WTC11 (cell line): ENCODE measurements around the gene JUND. TPM values are rescaled to one million over a fixed set of nuclear protein-coding genes. Genes with fewer than 3 reads are reported as not detected.

Experiments used
- ATAC-seq: fragments of 200-7000 bp; cut with Tn5 transposase; 2 replicates; pipeline ENCODE4 v1.10.0; 2021; ENCODE audit warnings: mild to moderate bottlenecking, moderate library complexity
- CTCF ChIA-PET: fragments of 300-600 bp; sonication (Branson Sonifier 250); formaldehyde crosslinking; loops from one replicate; lab custom pipeline; 2021; ENCODE audit warnings: antibody characterized with exemption; lab: Charles Lee
- POLR2A ChIA-PET: fragments of 350-600 bp; sonication (Branson Sonifier 250); formaldehyde crosslinking; loops from one replicate; lab custom pipeline; 2021; ENCODE audit warnings: antibody characterized with exemption; lab: Charles Lee
- DNase-seq: peaks from one replicate; pipeline ENCODE4 v3.0.0; 2021; ENCODE audit warnings: low spot score
- H3K27ac Mint-ChIP-seq: 2 replicates; pipeline ENCODE4 v1.8.0; 2021; ENCODE audit warnings: mixed read lengths
- H3K27me3 Mint-ChIP-seq: 2 replicates; pipeline ENCODE4 v1.8.0; 2021; ENCODE audit warnings: low read depth, mild to moderate bottlenecking, moderate library complexity, mixed read lengths
- H3K36me3 Mint-ChIP-seq: 2 replicates; pipeline ENCODE4 v1.8.0; 2021; ENCODE audit warnings: mixed read lengths
- H3K4me1 Mint-ChIP-seq: 2 replicates; pipeline ENCODE4 v1.8.0; 2022; ENCODE audit warnings: mixed read lengths
- H3K4me3 Mint-ChIP-seq: 2 replicates; pipeline ENCODE4 v1.8.0; 2021; ENCODE audit warnings: mild to moderate bottlenecking, moderate library complexity, mixed read lengths
- H3K9me3 Mint-ChIP-seq: 2 replicates; pipeline ENCODE4 v1.8.0; 2021; ENCODE audit warnings: mixed read lengths
- AR ChIP-seq: fragments of 250-450 bp; sonication (Bioruptor Pico); IDR thresholded peaks from 2 replicates; pipeline ENCODE4 v1.9.0; 2021; ENCODE audit warnings: mild to moderate bottlenecking
- ARID4B ChIP-seq: sonication (generic); formaldehyde crosslinking; IDR thresholded peaks from 2 replicates; pipeline ENCODE4 v1.8.0; 2023; ENCODE audit warnings: missing genetic modification reagents, mild to moderate bottlenecking, borderline replicate concordance
- ATF1 ChIP-seq: sonication (generic); formaldehyde crosslinking; IDR thresholded peaks from 2 replicates; pipeline ENCODE4 v1.8.1; 2023; ENCODE audit warnings: mild to moderate bottlenecking, moderate library complexity, missing genetic modification reagents
- EMX1 ChIP-seq: fragments of 250-450 bp; sonication (Bioruptor Pico); IDR thresholded peaks from 2 replicates; pipeline ENCODE4 v1.8.0; 2021; ENCODE audit warnings: mild to moderate bottlenecking
- ERG ChIP-seq: fragments of 250-450 bp; sonication (Bioruptor Pico); IDR thresholded peaks from 2 replicates; pipeline ENCODE4 v1.8.0; 2021; ENCODE audit warnings: mild to moderate bottlenecking
- MXD4 ChIP-seq: fragments of 250-450 bp; sonication (Bioruptor Pico); IDR thresholded peaks from 2 replicates; pipeline ENCODE4 v1.8.0; 2021; ENCODE audit warnings: mild to moderate bottlenecking, moderate library complexity, borderline replicate concordance
- NR1H2 ChIP-seq: sonication (generic); formaldehyde crosslinking; IDR thresholded peaks from 2 replicates; pipeline ENCODE4 v1.9.0; 2021; ENCODE audit warnings: mild to moderate bottlenecking, moderate library complexity, missing genetic modification reagents
- NR2C2 ChIP-seq: sonication (generic); formaldehyde crosslinking; IDR thresholded peaks from 2 replicates; pipeline ENCODE4 v1.8.0; 2022; ENCODE audit warnings: mild to moderate bottlenecking, missing genetic modification reagents
- OVOL2 ChIP-seq: fragments of 250-450 bp; sonication (Bioruptor Pico); IDR thresholded peaks from 2 replicates; pipeline ENCODE4 v1.9.0; 2021; ENCODE audit warnings: mild to moderate bottlenecking, borderline replicate concordance
- PRRX2 ChIP-seq: fragments of 250-450 bp; sonication (Bioruptor Pico); IDR thresholded peaks from 2 replicates; pipeline ENCODE4 v1.8.0; 2021; ENCODE audit warnings: mild to moderate bottlenecking
- SMAD3 ChIP-seq: sonication (generic); formaldehyde crosslinking; IDR thresholded peaks from 2 replicates; pipeline ENCODE4 v1.8.0; 2022; ENCODE audit warnings: missing genetic modification reagents, mild to moderate bottlenecking, borderline replicate concordance
- TCF7 ChIP-seq: sonication (generic); formaldehyde crosslinking; IDR thresholded peaks from 2 replicates; pipeline ENCODE4 v1.8.0; 2022; ENCODE audit warnings: mild to moderate bottlenecking, low read depth, missing genetic modification reagents, moderate library complexity
- USF1 ChIP-seq: sonication (generic); formaldehyde crosslinking; IDR thresholded peaks from 2 replicates; pipeline ENCODE4 v1.8.0; 2022; ENCODE audit warnings: mild to moderate bottlenecking, missing genetic modification reagents
- ZNF263 ChIP-seq: sonication (generic); formaldehyde crosslinking; IDR thresholded peaks from 2 replicates; pipeline ENCODE4 v1.8.1; 2022; ENCODE audit warnings: low read depth, mild to moderate bottlenecking, moderate library complexity, missing genetic modification reagents
- ZNF317 ChIP-seq: sonication (generic); formaldehyde crosslinking; IDR thresholded peaks from 2 replicates; pipeline ENCODE4 v1.8.1; 2023; ENCODE audit warnings: low read depth, mild to moderate bottlenecking, moderate library complexity, missing genetic modification reagents, borderline replicate concordance
- ZNF396 ChIP-seq: fragments of 250-450 bp; sonication (Bioruptor Pico); IDR thresholded peaks from 2 replicates; pipeline ENCODE4 v1.8.0; 2021; ENCODE audit warnings: mild to moderate bottlenecking, moderate library complexity, borderline replicate concordance
- total RNA-seq: library from RNA; stranded (reverse); gene quantifications from 3 replicates; pipeline ENCODE4 v1.2.3, GENCODE V29; 2021
- TF ChIP-seq, protein P1 (sequence below): sonication (generic); formaldehyde crosslinking; IDR thresholded peaks from 2 replicates; pipeline ENCODE4 v1.8.1; 2023; ENCODE audit warnings: mild to moderate bottlenecking, missing genetic modification reagents, borderline replicate concordance
- TF ChIP-seq, protein P2 (sequence below): sonication (generic); formaldehyde crosslinking; IDR thresholded peaks from 2 replicates; pipeline ENCODE4 v1.8.1; 2022; ENCODE audit warnings: low read depth, mild to moderate bottlenecking, moderate library complexity, missing genetic modification reagents, borderline replicate concordance

Gene JUND
- total RNA-seq, 1 experiment from 2014 or later: 121 TPM

- H3K36me3 Mint-ChIP-seq: peaks cover 38% of the 10 kb centered on the region
- DNase-seq: no peak
- no peak for ATAC-seq
- TF ChIP-seq, protein P1, sequence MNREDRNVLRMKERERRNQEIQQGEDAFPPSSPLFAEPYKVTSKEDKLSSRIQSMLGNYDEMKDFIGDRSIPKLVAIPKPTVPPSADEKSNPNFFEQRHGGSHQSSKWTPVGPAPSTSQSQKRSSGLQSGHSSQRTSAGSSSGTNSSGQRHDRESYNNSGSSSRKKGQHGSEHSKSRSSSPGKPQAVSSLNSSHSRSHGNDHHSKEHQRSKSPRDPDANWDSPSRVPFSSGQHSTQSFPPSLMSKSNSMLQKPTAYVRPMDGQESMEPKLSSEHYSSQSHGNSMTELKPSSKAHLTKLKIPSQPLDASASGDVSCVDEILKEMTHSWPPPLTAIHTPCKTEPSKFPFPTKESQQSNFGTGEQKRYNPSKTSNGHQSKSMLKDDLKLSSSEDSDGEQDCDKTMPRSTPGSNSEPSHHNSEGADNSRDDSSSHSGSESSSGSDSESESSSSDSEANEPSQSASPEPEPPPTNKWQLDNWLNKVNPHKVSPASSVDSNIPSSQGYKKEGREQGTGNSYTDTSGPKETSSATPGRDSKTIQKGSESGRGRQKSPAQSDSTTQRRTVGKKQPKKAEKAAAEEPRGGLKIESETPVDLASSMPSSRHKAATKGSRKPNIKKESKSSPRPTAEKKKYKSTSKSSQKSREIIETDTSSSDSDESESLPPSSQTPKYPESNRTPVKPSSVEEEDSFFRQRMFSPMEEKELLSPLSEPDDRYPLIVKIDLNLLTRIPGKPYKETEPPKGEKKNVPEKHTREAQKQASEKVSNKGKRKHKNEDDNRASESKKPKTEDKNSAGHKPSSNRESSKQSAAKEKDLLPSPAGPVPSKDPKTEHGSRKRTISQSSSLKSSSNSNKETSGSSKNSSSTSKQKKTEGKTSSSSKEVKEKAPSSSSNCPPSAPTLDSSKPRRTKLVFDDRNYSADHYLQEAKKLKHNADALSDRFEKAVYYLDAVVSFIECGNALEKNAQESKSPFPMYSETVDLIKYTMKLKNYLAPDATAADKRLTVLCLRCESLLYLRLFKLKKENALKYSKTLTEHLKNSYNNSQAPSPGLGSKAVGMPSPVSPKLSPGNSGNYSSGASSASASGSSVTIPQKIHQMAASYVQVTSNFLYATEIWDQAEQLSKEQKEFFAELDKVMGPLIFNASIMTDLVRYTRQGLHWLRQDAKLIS (CRISPR knock-in tag): no peak
- TF ChIP-seq USF1 (no peak), ATF1 (CRISPR knock-in tag) (no peak), AR (no peak), TCF7 (CRISPR knock-in tag) (no peak), OVOL2 (no peak), PRRX2 (CRISPR knock-in tag) (no peak), ARID4B (CRISPR knock-in tag) (no peak), MXD4 (CRISPR knock-in tag) (no peak), NR2C2 (CRISPR knock-in tag) (no peak), SMAD3 (CRISPR knock-in tag) (no peak)
- no peak overlapping the region for H3K4me3 Mint-ChIP-seq
- ChIA-PET CTCF (interaction anchor here (1.1 to 3.4 kb wide), 2 partner anchors 19 to 31 kb away, joined by 3 to 26 read pairs; no protein-coding TSS in a partner anchor), POLR2A (no interaction called here)
- H3K27me3 Mint-ChIP-seq: no peaks in the 10 kb centered on the region
- H3K27ac Mint-ChIP-seq: no peak overlapping the region
- H3K9me3 Mint-ChIP-seq: no peaks in the 10 kb centered on the region
- H3K4me1 Mint-ChIP-seq: peaks cover 26% of the 10 kb centered on the region
These were observed 28.2 kb upstream of the JUND start for GRCh38 chr19:18309525-18310064.

DNA sequence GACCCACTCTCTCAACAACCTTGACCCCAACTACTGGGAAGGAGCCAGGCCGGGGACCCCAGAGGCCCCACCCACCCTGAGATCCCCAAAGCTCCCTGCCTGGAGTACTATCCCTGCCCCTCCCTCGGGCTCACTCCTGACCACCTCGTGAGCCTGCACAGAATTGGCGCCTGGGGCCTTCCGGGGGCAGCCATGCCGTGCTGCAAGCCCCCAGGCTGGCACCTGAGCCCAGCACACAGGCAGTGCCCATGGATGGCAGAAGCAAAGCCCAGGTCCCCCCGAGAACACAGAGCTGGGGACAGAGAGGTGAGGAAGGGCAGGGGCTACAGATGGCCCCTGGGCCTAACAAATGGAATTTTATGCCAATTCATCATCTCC, 27.5 kb upstream of the JUND start:
- no peak for ATAC-seq
- CTCF ChIA-PET: interaction anchor here (2.6 to 3.4 kb wide), 2 partner anchors 13 to 30 kb away, joined by 10 to 26 read pairs; partner anchors contain the start of gene LSM4
- POLR2A ChIA-PET: interaction anchor here (1.2 kb wide), 1 partner anchor 13 kb away, joined by 3 read pairs; no protein-coding TSS in a partner anchor
- TF ChIP-seq, protein P2, sequence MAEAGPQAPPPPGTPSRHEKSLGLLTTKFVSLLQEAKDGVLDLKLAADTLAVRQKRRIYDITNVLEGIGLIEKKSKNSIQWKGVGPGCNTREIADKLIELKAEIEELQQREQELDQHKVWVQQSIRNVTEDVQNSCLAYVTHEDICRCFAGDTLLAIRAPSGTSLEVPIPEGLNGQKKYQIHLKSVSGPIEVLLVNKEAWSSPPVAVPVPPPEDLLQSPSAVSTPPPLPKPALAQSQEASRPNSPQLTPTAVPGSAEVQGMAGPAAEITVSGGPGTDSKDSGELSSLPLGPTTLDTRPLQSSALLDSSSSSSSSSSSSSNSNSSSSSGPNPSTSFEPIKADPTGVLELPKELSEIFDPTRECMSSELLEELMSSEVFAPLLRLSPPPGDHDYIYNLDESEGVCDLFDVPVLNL: no peak
- no peak for TF ChIP-seq ZNF396 (CRISPR knock-in tag)
- TF ChIP-seq NR1H2 (CRISPR knock-in tag): no peak
- no peak for TF ChIP-seq OVOL2
- no peak for TF ChIP-seq ERG
- no peak for TF ChIP-seq ZNF263 (CRISPR knock-in tag)
- TF ChIP-seq ZNF317 (CRISPR knock-in tag): no peak
- no peak for TF ChIP-seq PRRX2 (CRISPR knock-in tag)
- TF ChIP-seq EMX1 (CRISPR knock-in tag): no peak

More for the DNA sequence above, 27.5 kb upstream of the JUND start:
- no peak for DNase-seq
- Mint-ChIP-seq H3K27ac (no peak overlapping the region), H3K4me3 (no peak overlapping the region), H3K27me3 (no peaks in the 10 kb centered on the region), H3K36me3 (peaks cover 33% of the 10 kb centered on the region), H3K9me3 (no peaks in the 10 kb centered on the region), H3K4me1 (peaks cover 31% of the 10 kb centered on the region)
